Hindlimb muscle (tissue), 1 donor: Measurements from ENCODE around the gene ARFGAP1. TPM values are rescaled to one million over a fixed set of nuclear protein-coding genes. Genes with fewer than 3 reads are reported as not detected.

Experiments used
- DNase-seq: peaks from one replicate; pipeline ENCODE4 v3.0.0-alpha.2; 2013
- polyA plus RNA-seq: library from polyadenylated mRNA; unstranded; fragments of 120-200 nt; gene quantifications from one replicate; pipeline ENCODE4 v1.2.1, GENCODE V29; 2013; ENCODE audit not compliant: insufficient read length

The ARFGAP1 gene
- polyA plus RNA-seq, 1 donor = 86.1 TPM

DNA sequence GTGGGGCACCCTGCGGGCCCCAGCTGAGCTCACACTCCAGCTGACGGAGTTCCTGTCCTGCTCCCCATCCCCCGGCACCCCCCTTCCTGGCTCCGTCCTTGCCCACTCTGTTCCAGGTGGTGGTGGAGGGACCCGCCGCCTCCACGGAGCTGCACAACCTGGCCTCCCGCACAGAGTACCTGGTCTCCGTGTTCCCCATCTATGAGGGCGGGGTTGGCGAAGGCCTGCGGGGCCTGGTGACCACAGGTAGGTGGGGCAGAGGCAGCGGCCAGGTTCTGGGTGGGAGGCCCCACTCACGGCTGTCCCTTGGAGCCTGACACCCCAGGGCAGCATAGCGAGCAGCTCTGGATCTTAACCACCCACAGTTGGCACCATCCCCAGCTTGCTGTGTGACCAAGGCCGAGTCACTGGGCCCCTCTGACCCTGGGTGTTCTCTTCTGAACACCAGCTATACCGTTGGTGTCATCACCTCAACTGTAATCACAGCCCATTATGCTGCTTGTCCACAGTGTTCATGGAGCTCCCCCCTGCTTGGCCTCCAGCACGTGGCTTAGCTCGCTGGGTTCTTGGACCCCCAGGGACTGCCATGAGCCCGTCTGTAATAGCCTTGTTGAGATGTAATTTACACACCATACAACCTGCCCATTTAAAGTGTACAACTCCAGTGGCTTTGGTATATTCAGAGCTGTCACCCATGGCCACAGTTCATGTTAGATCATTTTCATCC, 37.8 kb downstream of the ARFGAP1 start:
- DNase-seq = no peak

GRCh38 chr20:63311186-63311832, 38.7 kb downstream of the ARFGAP1 start:
- no peak for DNase-seq

DNA sequence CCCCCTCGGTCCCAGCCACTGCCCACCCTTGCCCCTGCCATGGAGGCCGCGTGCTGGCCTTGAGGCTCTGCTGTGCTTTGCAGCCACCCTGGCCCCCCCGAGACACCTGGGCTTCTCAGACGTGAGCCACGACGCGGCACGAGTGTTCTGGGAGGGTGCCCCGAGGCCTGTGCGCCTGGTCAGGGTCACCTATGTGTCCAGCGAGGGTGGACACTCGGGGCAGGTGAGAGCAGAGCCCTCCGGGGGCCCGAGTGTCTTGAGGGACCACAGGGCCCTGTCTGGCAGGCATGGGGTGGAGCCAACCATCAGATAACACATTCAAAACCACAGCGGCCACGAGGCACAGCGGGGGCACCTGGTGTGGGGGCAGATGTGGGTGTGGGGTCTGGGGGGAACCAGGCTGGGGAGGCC, 39.2 kb downstream of the ARFGAP1 start:
- DNase-seq = no peak

DNA sequence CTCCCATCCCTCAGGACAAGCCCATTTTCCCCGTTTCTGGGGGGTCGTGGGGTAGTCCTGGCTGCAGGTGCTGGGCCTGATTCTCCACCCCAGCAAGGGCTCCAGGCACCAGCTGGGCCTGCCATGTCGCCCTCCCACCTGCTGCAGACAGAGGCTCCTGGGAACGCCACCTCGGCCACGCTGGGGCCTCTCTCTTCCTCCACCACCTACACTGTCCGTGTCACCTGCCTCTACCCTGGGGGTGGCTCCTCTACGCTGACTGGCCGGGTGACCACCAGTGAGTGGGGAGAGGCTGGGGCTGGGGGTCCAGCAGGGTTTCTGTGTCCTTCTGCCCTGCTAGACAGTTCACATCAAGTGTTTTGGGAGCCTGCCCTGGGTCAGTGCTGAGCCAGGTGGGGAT, 39.7 kb downstream of the ARFGAP1 start:
- no peak for DNase-seq

GRCh38 chr20:63312690-63313348, 40.2 kb downstream of the ARFGAP1 start:
- DNase-seq = peak; percentile 78

DNA sequence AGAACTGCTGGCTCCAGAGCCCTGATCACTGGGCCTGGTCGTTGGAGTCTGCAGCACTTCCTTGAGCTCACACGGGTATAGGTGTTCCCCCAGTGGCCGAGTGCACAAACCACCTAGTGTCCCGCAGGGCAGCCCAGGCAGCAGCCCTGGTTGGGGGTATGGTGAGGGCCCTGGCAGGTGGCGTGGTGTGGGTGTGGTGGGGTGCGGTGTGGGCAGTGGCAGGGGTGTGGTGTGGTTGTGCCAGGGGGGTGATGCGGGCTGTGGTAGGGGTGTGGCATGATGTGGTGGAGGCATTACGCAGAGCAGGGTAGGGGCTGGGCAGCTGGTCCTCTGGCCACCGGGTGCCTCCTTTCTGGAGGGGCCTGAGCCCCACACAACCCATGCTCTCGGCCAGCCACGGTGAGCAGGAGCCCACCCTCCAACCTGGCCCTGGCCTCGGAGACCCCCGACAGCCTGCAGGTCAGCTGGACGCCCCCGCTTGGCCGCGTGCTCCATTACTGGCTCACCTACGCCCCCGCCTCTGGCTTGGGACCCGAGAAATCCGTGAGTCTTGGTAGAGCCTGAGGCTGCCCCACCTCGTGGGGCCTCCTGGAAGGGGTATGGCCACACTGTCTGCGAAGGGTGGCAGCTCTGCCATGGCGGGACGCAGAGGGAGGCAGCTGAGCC, 40.9 kb downstream of the ARFGAP1 start:
- no peak for DNase-seq

DNA sequence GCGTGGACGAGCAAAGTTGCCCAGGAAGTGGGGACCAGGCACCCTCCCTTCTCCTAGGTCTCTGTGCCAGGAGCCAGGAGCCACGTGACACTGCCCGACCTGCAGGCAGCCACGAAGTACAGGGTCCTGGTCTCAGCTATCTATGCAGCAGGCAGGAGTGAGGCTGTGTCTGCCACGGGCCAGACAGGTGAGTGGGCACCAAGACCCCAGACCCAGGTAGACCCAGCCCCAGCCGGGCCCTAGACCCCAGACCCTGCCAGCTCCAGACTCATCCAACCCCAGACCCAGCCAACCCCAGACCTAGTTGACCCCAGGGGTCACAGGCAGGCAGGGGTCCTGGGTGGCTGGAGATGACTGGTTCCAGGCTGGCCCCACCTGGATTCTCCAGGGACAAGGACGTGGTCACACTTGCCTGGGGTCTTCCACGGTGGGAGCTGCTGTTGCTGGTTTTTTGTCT, 41.4 kb downstream of the ARFGAP1 start:
- DNase-seq = no peak

GRCh38 chr20:63314566-63315239, 42.1 kb downstream of the ARFGAP1 start:
- no peak for DNase-seq

DNA sequence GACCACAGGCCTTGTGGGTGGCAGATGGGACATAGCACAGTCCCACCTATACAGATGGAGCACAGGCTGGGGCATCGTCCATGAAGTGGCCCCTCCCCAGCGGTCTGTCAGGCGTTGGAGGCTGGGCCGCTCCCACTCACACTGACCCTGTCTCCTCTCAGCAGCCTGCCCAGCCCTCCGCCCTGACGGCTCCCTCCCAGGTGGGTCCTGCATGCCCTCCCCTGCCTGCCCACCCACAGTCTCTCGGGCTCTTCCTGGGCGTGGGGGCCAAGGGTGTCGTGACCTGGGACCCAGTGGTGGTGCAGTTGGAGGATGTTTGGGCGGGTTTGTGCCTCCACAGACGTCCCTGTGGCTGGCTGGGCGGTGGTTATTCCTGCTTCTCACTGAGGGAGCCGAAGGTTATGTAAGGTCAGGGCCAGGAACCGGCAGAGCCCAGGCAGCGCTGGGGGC, 42.7 kb downstream of the ARFGAP1 start:
- DNase-seq = no peak

DNA sequence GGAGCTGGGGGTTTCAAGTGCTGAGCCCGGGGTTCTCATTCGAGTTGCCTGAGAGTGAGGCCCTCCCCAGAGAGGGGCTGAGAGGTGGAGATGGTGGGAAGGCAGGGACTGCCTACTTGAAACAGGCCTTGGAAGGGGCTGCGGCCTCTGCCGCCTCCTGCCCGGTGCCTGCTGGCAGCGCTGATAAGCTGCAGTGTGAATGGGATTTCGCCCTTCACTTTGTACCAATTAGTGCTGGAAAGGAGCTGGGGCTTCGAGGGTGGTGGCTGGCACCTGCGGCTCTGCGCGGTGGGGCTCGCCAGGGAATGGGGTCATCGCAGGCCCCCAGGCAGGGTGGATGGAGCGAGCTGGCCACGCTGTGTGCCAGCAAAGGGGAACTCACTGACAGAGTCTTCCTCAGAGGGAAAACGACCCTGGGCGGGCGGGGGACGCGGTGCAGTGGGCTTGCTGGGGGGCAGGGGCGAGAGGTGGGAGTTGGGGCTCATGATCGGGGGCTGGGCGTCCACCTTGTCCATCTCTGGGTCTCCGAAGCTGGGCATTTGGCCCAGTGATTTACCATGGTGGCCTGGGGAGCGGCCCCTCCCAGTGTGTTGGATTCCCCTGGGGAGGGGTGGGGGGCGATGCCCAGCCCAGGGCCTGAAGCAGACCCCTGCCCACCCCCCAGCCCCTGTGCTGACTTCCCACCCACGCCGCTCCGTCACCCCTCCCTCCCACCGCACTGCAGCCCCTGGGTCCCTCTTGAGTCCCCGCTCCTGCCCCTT, 43.3 kb downstream of the ARFGAP1 start:
- no peak for DNase-seq

DNA sequence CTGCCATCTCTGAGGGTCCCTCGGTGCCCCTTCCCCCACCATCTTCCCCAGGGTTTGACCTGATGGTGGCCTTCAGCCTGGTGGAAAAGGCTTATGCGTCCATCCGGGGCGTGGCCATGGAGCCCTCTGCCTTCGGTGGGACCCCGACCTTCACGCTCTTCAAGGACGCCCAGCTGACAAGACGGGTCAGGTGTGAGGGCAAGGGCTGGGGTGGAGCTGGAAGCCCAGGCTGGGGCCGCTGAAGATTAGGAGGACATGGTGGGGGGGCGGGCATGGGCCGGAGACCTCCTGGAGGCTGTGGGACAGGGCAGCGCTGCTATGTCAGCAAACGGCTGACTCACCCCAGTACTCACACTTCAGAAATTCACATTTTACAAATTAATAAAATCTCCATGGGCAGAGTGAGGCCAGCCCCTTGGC, 43.9 kb downstream of the ARFGAP1 start:
- no peak for DNase-seq

- no peak for DNase-seq
These were observed 44.4 kb downstream of the ARFGAP1 start for GRCh38 chr20:63317061-63317460.

GRCh38 chr20:63317601-63318291, 45.1 kb downstream of the ARFGAP1 start:
- DNase-seq = no peak

GRCh38 chr20:63318391-63319163, 46.0 kb downstream of the ARFGAP1 start:
- no peak for DNase-seq

DNA sequence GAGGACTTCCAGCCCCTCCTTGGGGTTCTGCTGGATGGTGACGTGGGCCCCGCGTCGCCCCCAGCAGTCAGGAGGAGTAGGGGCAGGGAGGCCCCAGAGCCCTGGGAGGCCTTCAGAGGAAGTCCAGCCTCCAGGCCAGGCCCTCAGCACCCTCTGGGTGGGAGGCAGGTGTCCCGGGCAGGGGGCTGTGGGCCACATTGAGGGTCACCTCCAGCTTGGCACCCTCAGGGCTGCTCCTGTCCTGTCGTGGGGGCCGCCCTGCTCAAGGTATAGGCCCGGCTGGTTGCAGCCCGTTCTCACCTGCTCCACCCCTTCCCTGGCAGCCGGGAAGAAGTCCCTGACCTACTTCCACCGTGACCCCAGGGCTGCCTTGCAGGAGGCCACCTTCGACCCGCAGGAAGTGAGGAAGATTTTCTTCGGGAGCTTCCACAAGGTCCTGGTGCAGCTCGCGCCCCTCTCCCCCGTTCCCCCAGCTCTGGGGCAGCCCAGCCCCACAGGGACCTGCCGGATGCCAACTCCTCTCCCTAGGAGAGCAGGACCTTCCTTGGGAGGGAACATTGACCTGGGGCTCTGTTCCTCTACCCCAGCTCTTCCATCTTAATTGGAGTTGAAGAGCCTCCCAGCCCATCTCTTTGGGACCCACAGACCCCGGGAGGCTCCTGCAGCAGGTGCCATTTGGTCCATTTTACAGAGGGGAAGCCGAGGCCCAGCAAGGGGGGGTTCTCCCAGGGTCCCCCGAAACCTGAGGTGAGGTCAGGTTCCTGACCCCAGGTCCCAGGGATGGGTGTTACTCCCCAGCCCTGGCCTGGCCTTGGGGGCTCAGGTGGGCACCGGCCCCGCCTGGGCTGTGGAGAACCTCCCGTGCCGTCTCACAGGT, 46.8 kb downstream of the ARFGAP1 start:
- DNase-seq = no peak

DNA sequence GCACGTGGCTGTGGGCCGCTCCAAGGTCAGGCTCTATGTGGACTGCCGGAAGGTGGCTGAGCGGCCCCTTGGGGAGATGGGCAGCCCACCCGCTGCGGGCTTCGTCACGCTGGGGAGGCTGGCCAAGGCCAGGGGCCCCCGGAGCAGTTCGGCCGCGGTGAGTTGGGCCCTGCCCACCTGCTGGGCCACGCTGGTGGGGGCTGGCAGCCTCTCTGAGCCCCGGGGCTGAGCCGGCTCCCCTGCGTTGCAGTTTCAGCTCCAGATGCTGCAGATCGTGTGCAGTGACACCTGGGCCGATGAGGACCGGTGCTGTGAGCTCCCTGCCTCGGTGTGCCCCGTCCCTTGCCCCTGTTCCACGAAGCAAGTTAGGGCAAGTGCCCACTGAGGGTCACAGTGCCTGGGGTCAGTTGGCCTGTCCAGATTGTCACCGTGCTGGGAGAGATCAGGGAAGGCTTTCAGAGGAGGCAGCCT, 47.5 kb downstream of the ARFGAP1 start:
- no peak for DNase-seq

GRCh38 chr20:63320616-63321147, 48.1 kb downstream of the ARFGAP1 start:
- DNase-seq = no peak

GRCh38 chr20:63321148-63321831, 48.7 kb downstream of the ARFGAP1 start:
- peak; percentile 59 for DNase-seq
